ENCODE data around the gene SPIRE1.
"Not testable (repeated sequence)": the region's sequence is repeated elsewhere in the genome, so short reads cannot be mapped to it uniquely, and the experiment has no call there.

SPIRE1 gene

GRCh38 chr18:12441475-12442034 is 216.4 kb downstream of the SPIRE1 start:
- no peak for DNase-seq

DNA sequence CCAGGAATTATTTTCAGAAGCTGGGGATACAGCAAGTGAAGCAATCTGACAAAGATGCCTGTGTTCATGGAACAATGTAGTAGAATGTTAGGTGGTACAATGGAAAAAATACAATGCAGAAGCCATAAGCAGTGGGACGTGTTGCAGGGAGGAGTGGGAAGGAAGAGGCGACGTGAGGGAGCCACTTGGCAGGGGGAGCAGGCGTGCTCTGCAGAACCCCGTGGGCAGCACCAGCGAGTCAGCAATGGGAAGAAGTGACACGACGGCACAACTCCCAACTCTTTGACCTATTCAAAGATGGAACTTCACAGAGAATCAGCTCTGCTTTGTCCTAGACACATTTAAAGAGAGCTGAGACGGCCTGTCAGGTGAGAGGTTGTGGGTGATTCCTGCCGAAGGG is 219.7 kb downstream of the SPIRE1 start:
- DNase-seq, result no peak

DNA sequence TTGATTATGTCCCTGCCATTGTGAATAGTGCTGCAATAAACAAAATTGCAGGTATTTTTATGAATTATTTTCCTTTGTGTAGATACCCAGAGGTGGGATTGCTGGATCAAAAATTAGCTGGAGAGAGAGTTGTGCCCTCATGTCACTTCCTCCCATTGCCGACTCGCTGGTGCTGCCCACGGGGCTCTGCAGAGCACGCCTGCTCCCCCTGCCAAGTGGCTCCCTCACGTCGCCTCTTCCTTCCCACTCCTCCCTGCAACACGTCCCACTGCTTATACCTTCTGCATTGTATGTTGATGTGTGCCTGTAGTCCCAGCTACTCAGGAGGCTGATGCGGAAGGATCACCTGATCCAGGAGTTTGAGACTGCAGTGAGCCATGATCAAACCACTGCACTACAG is 222.0 kb downstream of the SPIRE1 start:
- DNase-seq, result no peak

DNA sequence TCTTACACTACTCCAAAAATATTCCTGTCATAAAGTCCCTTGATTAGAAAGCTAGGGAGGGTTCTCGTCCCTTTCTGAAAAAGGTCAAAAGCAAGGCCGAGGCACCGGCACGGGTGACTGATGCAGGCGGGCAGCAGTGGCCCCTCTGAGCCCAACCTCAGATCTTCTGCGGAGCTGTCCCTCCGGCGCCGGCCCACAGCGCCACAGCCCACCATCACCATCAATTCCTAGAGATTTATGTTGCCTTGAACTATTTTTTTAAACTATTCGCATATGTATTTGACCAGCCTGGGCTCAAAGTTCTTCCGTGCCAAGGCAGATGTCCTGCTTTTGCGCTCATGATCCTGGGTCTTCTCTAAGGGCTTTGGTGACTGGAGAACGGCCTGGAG is 223.4 kb downstream of the SPIRE1 start:
- no peak for DNase-seq

- no peak for DNase-seq
Observed at GRCh38 chr18:12433829-12434540, 223.9 kb downstream of the SPIRE1 start.

DNA sequence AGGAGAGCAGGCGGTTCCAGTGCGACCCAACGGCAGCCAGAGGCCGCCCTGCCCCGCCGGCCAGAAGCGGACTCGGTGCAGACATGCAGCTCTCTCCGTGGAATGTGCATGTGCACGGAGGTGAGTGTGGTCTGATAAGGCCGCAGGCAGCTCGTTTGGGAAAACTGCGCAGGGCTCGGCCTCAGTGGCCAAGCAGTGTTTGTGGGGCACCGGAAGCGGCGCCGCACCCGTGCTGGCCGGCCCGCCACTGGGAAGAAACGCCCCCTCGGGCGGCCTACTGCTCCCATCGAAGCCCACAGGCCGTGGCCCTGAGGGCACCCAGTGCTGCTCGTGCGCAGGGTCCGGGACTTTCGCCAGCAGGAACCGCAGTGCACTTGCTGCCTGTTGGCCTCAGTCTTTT is 225.0 kb downstream of the SPIRE1 start:
- no peak for DNase-seq

DNA sequence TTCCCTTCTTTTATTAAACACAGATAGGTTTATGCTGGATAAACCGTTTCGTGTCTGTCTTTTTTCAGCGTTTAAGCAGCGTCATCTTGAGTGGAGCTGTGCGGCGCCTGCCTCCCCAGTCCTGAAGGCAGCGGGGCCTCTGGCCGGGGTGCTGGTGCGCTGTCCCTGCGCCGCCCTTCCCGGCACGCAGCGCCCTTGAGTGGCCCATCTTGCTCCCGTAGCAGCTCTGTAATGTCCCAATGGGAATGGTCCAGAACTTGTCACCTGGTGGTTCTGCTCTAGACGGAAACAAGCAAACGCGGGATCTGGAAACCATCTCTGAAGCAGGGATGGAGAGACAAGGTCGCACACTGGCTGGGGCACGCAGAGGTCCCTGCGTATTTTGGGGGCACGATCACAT is 225.7 kb downstream of the SPIRE1 start:
- DNase-seq, result no peak

- no peak for DNase-seq
Observed at GRCh38 chr18:12431561-12431960, 226.3 kb downstream of the SPIRE1 start.

GRCh38 chr18:12430137-12430990 is 227.5 kb downstream of the SPIRE1 start:
- no peak for DNase-seq

DNA sequence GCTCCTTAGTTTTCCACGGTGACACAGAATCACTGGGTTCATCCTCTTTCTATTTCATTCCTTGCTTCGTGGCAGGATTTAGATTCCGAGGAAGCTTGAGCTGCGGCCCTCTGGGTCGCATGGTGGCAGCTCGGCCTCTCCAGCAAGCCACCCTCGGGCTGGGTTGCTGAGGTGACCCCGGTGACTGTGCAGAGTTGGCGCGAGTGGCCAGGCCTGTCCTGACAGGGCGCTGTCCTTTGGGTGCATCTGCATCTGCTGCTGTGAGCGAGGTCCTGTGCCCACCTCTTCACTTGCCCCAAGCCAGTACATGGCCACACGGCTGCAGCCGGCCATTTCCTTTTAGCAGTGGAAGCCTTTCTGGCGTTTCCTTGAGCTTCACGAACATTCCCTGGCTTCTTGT is 228.4 kb downstream of the SPIRE1 start:
- DNase-seq, result no peak

GRCh38 chr18:12428923-12429322 is 229.0 kb downstream of the SPIRE1 start:
- DNase-seq, result no peak

GRCh38 chr18:12426924-12427323 is 231.0 kb downstream of the SPIRE1 start:
- DNase-seq, result no peak

DNA sequence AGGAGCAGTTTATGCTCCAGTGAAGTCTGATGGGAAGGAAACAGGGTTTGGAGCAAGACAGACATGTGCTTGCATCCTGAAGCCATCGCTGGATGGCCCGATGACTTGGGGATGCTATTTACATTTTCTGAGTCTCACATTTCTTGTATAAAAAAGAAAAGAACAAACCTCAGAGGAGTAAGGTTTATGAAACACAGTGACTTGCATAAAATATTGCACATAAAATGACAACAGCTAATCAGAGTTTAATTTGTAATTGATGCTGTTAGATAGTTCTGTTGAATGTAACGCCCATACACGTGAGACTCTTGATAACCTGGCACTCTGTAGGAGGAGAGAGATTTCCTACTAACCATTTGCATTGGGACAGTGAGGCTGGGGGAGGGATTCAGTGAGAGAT is 233.7 kb downstream of the SPIRE1 start:
- no peak for DNase-seq

- no peak for DNase-seq
Observed at GRCh38 chr18:12423820-12424219, 234.1 kb downstream of the SPIRE1 start.

GRCh38 chr18:12423393-12423792 is 234.5 kb downstream of the SPIRE1 start:
- no peak for DNase-seq

- no peak for DNase-seq
Observed at GRCh38 chr18:12422936-12423335, 235.0 kb downstream of the SPIRE1 start.

DNA sequence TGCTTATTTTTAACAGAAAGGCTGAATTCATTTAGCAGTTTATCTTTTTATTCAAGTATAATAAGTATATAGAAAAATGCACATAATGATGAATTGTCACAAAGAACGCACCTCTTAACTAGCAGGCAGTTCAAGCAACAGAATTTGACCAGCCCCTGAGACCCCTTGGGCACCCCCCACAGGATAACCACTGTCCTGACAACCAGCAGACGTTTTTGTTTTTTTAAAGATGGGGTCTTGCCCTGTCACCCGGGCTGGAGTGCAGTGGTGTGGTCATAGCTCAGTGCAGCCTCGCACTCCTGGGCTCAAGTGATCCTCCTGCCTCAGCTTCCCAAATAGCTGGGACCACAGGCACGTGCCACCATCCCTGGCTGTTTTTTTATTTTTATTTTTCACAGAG is 236.2 kb downstream of the SPIRE1 start:
- DNase-seq, result no peak

- DNase-seq, result no peak
Observed at GRCh38 chr18:12420821-12421421, 237.0 kb downstream of the SPIRE1 start.

DNA sequence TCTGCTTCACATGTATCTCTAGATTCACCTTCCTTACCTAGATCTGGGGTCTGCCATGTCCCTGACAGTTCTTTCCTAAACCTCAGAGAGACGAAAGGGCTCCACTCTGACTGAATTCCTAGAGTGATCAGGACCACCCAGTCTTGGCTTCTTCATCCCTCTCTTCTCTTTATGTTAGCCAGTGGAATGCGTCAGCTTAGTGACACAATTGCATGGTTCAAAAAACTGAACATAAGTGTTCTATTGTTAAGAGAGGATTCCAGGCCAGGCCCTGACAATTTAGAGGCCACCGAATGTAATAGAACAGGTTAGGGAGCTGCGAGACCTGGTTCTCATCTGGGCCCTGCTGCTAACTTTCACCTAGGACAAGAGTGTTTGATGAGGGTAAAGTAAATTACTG is 240.2 kb downstream of the SPIRE1 start:
- no peak for DNase-seq

DNA sequence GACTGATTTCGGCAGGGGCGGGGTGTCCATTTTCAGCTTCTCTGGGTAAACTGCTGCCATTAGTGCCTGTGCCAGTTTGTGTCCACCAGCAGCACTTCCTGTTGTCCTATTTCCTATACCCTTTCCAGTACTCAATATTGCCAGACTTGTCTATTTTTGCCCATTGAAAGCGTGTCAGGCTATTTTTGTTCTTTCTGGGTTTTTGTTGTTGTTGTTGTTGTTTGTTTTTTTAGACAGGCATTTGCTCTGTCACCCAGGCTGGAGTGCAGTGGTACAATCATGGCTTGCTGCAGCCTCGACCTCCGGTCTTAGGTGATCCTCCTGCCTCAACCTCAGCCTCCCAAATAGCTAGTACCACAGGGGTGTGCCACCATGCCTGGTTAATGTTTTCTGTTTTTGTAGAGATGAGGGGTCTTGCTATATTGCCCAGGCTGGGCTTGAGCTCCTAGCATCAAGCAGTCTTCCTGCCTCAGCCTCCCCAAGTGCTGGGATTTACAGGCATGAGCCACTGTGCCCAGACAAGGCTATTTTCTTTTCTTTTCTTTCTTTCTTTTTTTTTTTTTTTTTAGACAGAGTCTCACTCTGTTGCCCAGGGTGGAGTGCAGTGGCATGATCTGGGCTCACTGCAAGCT is 241.7 kb downstream of the SPIRE1 start:
- no peak for DNase-seq

GRCh38 chr18:12411456-12411855 is 246.5 kb downstream of the SPIRE1 start:
- no peak for DNase-seq

DNA sequence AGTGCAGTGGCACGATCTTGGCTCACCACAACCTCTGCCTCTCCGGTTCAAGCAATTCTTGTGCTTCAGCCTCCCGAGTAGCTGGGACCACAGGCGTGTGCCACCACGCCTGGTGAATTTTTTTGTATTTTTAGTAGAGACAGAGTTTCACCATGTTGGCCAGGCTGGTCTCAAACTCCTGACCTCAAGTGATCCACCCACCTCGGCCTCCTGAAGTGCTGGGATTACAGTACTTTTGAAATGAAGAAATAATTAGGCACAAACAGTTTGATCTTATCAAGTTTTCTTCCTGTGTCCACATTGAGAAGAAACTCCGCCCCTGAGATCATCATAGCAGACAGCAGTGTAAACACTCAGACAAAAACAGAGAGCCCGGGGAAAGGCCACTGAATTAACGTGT is 247.2 kb downstream of the SPIRE1 start:
- DNase-seq, result not testable (repeated sequence)

DNA sequence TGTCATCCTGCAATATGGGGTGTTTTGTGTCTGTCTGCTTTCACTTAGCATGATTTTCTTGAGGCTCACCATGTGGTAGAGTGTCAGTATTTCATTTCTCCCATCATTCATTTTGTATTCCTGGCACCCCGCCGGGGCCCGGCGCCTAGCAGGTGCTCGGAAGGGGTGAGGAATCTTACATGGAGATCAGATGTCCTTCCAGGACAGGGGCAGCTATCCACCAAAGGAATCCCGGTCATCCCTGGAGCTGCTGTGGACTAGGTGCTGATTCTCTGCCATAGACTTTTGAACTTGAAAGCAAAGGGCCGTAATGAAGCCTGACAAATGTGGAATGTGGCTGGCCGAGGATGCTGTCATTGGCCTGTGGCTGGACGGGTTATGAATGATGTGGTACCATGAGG is 247.8 kb downstream of the SPIRE1 start:
- no peak for DNase-seq

All from CD4-positive, alpha-beta T cell treated with Interleukin-17A for 1 hour (primary cell).